HUDEP-2 (cell line): Measurements from ENCODE around the gene SH3GL1.

Experiments
- DNase-seq, 76 experiments: peaks; one replicate each; lab custom pipeline; 2025; ENCODE audit not compliant: unreplicated experiment in 76 of 76; lab: John Stamatoyannopoulos, UW

Gene SH3GL1

DNA sequence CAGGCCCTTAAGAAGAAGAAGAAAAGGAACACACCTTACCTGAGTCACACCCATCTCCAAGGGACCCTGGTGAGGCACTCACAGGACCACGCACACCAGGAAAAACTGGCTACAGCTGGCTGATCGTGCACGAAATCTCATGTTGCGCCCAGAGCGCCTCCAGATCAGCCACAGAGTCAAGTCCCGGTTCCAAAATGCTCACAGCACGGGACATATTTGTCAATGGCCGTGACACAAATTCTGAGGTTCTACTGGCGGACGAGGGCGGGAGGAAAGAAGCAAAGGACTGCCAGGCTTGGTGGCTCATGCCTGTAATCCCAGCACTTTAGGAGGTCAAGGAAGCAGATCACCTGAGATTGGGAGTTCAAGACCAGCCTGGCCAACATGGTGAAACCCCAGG, 21.5 kb downstream of the SH3GL1 start:
- DNase-seq, result no peak

DNA sequence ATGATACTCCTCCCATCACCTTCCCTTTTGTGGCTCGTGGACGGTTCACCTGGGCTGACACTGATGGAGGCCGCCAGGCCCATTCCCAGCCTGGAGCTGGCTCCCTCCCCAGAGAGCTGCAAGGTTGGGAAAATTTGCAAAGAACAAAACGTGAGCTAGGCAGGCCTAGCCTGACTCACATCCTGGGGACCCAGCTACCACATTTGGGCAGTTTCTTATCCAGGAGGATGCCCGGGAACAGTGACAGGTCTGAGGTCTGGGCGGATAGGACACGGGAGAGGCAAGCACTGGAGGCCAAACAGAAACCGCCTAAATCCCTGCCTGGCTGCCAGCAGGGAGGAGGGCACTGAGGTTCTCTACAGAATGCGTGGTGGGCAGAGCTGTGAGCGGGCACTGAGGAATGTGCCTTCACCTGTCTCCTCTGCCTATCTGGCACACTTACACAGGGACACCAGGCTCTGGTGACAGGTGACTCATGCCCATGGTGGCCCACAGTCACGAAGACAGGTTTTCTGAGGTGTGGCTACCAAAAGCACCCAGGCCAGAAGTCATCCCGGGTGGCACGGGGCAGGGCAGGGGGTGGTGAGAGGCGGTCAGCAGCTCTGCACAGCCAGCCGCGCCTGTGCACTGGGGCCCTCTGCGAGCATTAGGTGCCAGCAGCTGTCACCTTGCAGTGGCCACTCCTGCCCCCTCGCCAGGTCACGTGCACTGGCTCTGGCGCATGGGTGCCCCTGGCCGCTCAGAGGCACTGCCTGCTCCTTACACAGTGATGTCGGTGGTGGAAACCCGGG, 23.2 kb downstream of the SH3GL1 start:
- no peak for DNase-seq

DNA sequence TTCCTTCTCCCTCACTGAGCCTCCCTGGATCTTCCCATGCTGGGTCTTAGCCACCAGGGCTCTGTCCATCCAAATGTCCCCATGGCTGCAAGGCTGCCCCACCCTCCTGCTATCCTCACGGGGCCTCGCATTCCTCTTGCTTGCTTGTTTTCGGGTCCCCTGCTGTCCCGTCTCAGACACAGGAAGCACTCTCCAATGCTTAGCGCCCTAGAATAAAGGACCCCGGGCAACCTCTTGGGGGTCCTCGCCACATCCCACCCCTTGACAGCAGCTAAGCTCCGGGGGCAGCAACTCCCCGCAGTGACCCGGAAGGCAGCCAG, 23.7 kb downstream of the SH3GL1 start:
- DNase-seq, result no peak

DNA sequence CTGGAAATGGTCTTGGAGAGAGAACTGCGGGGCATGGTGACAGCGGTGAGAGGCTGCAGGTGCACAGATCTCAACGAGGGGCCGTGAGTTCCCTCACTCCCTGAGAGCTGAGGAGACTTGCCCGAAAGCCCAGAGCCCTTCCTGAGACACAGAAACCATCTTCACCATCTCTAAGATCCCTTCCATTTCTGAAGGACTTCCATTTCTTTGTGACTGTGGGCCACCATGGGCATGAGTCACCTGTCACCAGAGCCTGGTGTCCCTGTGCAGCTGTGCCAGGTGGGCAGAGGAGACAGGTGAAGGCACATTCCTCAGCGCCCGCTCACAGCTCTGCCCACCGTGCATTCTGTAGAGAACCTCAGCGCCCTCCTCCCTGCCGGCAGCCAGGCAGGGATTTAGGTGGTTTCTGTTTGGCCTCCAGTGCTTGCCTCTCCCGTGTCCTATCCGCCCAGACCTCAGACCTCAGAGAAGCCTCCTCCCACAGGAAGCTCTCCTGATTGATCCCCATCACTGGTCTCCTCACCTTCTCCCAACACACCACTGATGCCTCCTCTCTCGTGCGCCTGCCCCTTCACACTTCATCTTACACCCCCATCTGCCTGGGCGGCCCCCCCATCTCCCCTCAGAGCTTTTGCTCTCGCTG, 24.2 kb downstream of the SH3GL1 start:
- peak in 20 of 76 experiments; percentile 31 to 71 (median 56) for DNase-seq

DNA sequence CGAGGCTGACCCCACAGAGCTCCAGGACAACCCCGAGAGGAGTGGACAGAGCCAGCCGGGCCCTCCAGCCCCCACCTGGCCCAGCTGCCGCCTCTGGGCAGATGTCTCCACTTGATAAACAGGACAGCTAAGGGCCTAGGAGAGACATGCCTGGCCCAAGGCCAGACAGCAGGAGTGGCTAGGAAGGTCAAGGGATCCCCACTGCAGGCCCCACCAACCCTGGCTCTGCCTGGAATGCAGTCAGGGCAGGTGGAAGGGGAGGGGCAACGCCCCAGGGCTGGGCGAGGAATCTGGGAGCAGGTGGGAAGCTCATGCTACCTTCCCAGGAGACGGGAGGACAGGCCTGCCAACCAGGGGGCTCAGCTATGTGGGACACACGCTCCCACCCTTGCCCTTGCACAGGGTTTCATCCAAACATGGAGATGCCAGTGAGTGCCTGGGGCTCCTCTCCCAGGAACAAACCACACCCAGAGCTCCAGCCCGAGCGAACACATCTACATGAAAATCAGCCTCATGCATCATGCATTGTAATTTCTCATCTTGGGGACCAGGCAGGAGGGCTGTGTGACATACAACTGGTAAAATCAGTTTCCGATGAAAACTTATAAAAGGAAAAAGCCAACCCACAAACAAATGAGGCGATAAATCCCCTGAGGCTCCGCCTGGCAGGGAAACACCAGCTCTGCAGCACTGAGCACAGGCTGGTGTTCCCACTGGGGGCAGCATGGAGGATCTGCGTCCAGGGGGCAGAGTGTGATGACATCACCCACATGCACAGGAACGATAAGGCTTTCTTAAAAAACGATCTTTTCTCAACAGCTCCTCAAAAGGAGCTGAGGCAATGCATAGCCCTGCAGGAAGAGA, 25.0 kb downstream of the SH3GL1 start:
- DNase-seq, result peak in 75 of 76 experiments; percentile 67 to 99 (median 92)

DNA sequence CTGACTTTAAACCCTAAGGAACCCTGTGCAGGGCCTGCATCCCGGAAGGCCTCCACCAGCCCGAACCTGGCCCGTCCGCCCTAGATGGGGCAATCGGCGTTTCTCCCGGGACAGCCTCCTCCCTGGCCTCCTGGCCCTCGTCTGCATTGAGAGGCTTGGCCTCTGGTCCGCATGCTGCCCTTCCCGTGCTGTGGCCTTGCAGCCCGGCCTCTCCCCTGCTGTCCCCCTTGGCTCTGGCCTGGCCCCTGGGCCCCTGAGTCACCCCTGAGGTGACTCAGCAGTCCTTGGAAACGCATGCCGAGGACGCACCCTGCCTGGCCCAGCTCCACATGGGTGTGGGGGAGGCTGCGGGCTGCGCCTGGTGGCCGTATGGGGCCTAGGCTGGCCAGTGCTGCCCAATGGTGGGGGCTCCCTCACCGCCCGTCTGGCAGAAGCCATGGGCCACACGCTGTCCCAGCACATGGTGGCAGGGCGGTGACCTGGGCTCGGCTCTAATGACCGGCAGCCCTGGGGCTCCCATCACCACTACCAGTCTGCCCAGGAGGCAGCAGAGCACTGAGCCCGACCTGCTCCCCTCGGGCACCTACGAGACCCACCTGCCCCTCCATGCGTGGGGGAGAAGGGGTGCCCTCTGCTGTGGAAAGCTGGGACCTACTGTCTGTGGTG, 25.7 kb downstream of the SH3GL1 start:
- DNase-seq, result peak in 75 of 76 experiments; percentile 63 to 99 (median 93)

DNA sequence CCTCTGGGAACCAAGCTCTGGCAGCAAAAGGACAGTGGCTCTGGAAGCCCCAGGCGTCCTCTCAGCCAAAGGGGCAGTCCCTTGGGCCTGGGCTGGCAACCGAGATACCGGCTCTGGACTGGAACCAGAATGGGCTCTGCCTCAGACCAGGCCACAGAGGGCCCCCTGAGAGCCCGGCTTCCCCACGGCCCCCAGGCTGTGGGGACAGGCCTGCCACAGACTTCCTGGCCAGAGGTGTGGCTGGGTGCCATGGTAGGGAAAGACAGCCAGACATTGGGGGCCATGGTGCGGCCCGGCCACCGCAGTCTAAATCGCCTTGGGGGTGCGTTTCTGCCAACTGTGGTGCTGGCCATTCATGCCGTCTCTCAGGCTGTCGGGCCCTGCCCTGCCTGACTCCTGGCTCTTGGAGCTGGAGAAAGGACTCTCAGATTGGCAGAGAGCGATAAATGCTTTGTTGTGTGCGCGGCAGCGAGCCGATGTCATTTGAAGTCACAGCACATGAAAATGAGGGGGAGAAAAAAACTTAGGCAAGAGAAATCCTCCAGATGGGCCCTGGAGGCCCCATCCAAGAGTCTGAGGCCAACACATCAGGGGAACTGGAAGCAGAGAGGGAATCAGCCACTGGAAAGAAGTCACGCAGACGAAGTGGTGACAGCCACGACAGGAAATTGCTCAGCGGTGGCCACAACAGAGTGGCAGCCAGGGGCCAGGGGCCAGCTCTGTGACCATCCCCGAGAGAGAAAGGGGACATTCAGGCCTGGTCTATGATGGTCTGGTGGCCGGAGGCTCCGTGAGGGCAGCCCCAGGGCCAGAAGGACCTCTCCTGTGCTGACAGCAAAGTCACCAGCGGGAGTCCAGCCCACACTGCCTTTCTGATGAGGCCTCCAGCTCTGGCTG, 26.5 kb downstream of the SH3GL1 start:
- peak in 9 of 76 experiments; percentile 34 to 98 (median 48) for DNase-seq

DNA sequence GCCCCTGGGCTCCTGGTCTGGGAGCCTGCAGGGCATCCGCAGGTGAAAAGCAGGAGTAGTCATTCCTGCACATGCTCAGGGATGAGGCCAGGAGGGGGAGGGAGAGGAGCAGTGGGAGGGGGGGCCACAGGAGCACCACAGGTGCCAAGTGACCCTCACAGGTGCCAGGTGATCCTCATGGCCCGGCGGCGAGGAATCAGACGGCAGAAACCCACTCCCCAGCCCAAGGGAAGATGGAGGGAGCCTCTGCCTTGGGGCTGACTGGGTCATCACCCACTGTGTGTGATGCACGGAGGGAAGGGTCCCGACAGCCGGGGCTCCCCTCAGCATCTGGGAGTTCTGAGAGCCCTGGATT, 27.4 kb downstream of the SH3GL1 start:
- DNase-seq, result no peak

DNA sequence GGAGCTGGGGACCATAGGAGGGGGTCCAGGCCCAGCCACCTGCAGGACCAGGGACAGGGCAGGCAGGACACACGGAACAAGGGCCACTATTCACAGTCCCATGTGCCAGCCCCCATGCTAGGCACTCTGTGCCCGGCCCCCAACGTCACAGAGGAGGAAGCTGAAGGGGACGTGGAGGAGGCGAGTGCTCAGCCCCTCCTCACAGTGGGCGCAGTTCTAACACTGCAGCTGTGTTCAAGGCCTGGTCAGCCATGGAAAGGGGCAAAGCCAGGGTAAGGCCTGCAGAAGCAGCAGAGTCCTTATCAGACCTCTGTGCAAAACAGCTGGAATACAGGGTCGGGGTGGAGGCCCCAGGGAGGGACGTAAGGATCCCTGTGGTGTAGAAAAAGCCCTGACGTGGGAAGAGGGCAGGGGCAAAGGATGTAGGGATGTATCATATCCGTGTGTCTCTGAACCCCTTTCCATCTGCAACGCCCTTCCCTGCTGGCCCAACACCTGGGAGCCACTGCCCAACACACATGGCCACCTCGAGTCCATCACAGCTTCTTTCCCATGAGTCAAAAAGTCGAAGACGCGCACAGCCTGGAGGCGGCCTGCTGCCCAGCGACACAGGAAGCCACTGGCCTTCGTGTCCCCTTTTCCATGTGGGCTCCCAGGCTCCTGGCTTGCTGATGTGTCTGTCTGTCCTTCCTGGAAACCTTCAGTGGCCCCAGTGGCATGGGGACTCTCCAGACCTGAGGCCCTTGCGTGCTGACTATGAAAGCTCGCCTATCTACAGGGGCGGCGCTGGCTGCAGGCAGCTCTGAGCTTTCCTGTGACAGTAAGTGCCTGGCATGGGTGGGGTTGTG, 28.0 kb downstream of the SH3GL1 start:
- DNase-seq, result peak in 42 of 76 experiments; percentile 20 to 79 (median 46)

DNA sequence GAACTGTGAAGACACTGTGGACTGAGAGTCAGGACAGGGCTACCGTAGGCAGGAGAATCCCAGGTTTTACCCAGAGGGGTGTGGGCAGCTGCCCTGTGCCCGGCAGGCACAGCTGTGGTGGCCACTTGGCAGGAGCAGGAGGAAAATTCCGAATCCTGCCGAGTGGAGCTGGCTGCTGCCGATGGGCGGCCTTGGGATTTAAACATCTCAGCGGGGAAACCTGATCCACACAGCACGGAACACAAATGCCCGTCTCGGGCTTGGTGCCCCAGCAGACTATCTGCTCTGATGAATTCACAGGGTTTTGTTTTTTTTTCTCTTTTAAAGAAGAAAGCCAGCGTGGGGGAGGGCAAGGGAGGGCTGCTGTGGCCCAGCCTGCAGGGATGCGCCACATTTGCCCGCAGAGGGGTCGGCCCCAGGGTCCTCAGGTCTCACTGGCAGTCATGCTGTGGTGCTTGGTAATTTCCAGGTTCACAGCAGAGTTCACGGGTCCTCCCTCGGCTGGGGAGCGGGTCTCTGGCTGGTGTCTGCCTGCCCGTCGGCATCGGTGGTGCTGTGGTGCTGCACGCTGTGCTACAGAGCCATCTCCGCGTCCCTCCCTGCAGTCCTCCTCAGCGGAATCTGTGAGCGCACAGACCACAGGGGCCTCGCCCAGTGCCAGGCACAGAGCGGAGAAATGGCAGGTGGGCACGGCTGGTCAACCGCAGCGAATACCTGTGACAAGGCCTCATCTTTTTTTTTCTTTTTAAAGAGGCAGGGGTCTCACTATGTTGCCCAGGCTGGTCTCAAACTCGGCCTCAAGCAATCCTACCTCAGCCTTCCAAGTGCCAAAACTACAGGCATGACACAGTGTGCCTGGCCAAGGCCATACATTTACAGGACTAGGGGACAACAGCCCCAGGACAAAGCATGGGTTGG, 28.8 kb downstream of the SH3GL1 start:
- DNase-seq, result no peak

DNA sequence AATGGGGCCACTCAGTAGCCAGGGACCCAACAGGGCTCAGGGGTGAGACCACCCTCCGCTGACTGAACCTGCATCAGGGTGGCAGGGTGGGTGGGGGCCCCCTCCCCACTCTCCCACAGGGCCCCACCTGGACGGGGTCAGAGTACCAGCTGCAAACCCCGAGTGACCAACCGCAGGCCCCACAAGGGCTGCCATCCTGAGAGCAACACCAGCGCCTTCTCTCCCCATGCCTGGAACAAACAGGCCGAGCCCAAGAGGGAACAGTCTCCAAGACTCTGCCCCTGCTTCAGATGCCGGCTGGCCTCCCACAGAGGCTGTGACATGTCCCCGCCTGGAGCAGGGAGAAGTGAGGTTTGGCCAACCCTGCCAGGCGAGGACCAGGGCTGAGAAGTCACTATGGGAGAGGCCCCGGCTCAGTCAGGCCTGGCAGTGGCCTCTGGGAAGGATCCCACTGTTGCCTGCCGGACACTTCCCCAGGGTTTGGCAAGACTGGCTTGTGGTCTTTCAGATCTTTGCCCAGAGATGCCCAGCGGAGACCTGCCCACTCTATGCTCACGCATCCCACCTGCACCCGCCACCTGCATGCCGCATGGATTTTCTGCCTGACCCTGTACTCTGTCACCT, 29.8 kb downstream of the SH3GL1 start:
- DNase-seq, result no peak

DNA sequence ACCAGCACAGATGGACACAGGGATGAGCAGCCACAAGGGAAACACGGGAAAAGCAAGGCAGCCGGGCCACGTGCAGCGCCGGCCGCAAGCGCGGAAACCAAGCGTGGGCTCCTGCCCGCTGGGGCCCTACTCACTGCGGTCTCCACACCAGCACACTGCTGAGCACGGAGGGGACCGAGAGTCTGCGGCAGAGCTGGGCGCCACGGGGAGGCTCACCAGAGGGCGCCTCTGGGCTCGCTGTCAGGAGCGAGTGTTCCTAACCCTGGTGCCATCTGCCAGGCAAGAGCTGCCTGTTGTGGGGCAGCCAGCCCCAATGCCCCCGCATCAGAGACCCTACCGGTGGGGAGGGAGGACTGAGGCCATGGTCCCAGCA, 30.5 kb downstream of the SH3GL1 start:
- DNase-seq, result peak in 64 of 76 experiments; percentile 23 to 79 (median 60)

DNA sequence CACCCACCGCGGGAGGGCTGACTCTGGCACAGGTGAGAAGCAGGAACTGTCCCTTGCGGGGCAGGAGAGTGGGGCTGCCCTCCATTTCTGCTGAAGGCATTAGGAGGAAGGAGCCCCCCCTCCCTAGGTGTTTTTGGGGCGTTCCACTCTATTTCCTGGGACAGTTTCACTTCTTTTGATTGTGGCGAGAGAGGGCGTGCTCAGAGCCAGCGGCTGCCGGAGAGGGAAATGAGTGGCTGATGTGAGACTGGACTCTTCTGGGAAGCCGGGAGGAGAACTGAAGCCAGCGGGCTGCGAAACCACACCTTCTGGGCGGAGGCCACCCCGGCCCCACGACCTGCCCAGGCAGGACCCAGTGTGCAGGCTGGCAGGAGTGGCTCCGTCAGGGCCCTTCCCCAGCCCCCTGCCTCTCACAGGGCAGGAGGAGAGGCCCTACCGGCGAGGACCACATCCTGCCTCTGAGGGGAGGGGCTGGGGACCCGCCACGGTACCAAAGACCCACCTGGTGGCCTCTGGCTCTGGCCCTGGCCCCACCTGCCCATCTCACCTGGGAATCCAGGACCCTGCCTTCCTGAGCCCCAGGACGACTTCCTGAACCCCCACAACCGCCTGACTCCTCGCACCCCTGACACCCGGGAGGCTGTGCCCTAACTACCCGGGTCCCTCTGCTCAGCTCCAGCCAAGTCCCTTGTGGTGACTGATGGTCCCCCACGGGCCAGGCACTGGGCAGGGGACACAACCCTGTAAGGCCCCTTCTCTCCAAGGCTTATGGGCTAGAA, 31.0 kb downstream of the SH3GL1 start:
- DNase-seq, result peak in 40 of 76 experiments; percentile 9 to 68 (median 37)

DNA sequence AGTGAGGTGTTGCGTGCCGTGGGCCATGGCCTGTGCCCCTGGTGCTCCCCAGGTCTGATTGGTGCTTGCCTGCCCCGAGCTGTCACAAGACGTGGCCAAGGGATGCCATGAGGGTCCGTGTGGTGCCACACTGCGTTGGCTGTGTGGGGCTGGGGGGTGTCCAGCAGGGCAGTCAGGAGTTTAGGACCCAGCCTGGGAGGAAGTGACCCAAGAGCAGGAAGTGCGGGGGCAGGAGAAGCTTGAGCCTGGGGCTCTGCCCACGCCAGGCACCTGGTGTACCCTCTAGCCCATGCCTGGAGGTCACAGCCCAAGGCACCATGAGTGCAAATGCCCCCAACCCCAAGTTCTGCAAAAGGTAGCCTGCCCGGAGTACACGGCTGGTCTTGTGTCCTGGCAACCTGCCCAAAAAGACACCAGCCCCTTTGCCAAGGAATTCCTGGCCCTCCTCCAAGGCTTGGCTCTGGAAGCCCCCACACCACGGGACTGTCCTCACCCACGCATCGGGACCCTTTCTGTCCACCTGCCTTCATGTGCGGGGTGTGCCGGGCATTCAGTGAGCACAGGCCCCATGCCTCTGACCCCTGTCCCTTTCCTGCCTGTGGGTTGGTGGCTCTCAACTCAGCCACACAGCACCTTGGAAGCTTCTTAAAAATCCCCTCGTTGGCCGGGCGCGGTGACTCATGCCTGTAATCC, 32.1 kb downstream of the SH3GL1 start:
- no peak for DNase-seq

DNA sequence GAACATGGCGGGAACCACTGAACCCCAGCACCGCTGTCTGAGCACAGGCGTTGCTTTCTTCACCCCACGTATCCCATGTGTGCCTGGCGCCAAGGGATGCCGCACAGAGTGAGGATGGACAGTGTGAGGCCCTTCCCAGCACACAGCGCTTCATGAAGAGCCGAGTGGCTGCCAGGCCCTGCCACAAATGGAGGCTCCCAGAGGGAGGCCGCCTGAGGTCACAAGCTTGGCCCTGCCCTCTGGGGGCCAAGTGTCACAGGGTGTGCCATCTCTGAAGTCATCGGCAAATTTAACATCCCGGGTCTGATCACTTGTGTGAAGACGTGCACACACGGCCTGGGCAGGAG, 32.6 kb downstream of the SH3GL1 start:
- peak in 3 of 76 experiments; percentile 14 to 23 (median 19) for DNase-seq

DNA sequence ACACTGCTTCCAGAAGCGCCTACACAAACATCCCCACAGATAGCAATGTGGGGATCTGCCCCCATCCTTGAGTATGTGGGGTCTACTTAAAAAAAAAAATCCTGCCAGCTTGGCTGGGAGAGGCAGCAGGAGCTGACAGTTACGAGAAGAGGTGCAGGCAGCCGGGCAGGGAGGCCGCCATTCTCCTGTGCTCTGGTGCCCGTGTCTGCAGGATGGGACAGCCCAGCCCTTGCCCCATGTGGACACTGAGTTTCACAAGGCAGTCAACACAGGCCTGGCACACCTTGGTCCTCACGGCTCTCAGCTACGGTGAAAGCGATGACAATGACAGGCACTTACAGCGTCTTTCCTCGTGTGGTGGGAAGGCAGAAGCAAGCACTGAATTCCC, 33.0 kb downstream of the SH3GL1 start:
- no peak for DNase-seq
